Esophagus muscularis mucosa (tissue), 4 donors: ENCODE measurements around the gene SLC6A3. TPM values are rescaled to one million over a fixed set of nuclear protein-coding genes. Genes with fewer than 3 reads are reported as not detected.

Experiments
- DNase-seq: peaks from one replicate; pipeline ENCODE4 v3.0.0-alpha.2; 2017; ENCODE audit errors: extremely low spot score
- H3K27ac ChIP-seq, 4 donors: fragments of 200-600 bp; sonication (generic); replicated peaks in 1 of 4; 1 replicate in 3 of 4; 2 replicates in 1 of 4; pipeline ENCODE4 v1.5.1; 2016 to 2019; ENCODE audit warnings: mild to moderate bottlenecking in 1 of 4
- H3K27me3 ChIP-seq, 4 donors: fragments of 200-600 bp; sonication (generic); one replicate each; pipeline versions ENCODE4 v1.5.1 to v1.6.0; 2016 to 2019
- H3K36me3 ChIP-seq, 4 donors: fragments of 200-600 bp; sonication (generic); one replicate each; pipeline ENCODE4 v1.5.1; 2016 to 2019
- H3K4me1 ChIP-seq, 4 donors: fragments of 200-600 bp; sonication (generic); one replicate each; pipeline ENCODE4 v1.5.1; 2016 to 2019
- H3K4me3 ChIP-seq, 4 donors: fragments of 200-600 bp; sonication (generic); 1 replicate in 2 of 4; 2 replicates in 2 of 4; pipeline ENCODE4 v1.5.1; 2016 to 2019; ENCODE audit warnings: mild to moderate bottlenecking in 4 of 4, moderate library complexity in 1 of 4
- H3K9me3 ChIP-seq, 4 donors: fragments of 200-600 bp; sonication (generic); 1 replicate in 3 of 4; 2 replicates in 1 of 4; pipeline ENCODE4 v1.5.1; 2016 to 2019
- CTCF ChIP-seq, 3 experiments: fragments of 200-600 bp in 2 of 3; fragments of 450-650 bp in 1 of 3; sonication (generic) in 2 of 3; IDR thresholded peaks; one replicate each; pipeline ENCODE4 v1.5.1; 2017 to 2019; ENCODE audit warnings: antibody characterized with exemption in 3 of 3, mild to moderate bottlenecking in 2 of 3, moderate library complexity in 1 of 3
- EP300 ChIP-seq: sonication (generic); formaldehyde crosslinking; IDR thresholded peaks from one replicate; pipeline ENCODE4 v1.6.1; 2017; ENCODE audit warnings: antibody characterized with exemption
- POLR2A ChIP-seq: fragments of 450-650 bp; IDR thresholded peaks from one replicate; pipeline ENCODE4 v1.6.1; 2017; ENCODE audit warnings: antibody characterized with exemption, moderate library complexity, mild to moderate bottlenecking, low read depth
- POLR2AphosphoS5 ChIP-seq, 2 donors: sonication (generic); formaldehyde crosslinking; IDR thresholded peaks; one replicate each; pipeline ENCODE4 v1.6.1; 2017; ENCODE audit warnings: antibody characterized with exemption in 2 of 2
- WGBS: methylation state at CpG from one replicate; pipeline ENCODE4 v1.1.5; 2018; 5-methylcytosine and 5-hydroxymethylcytosine counted together
- intact Hi-C: fragments of 100-400 bp; cut with DNase I; formaldehyde crosslinking; loops from one replicate; pipeline ENCODE4 v1.15.1; 2023
- total RNA-seq, 4 donors: library from RNA; depleted of rRNA; stranded (reverse); fragments of >200 nt; gene quantifications; one replicate each; pipeline versions ENCODE4 v1.1.0 to v1.2.1, GENCODE V29; 2016

SLC6A3 gene
- total RNA-seq, 4 donors from 2014 or later = 0.06 TPM; not detected in 3

GRCh38 chr5:1485579-1486118 is 40.4 kb upstream of the SLC6A3 start:
- H3K36me3 ChIP-seq = peaks cover 32 to 81% (median 63%) of the 10 kb centered on the region in 4 donors
- 93% methylated on average over 2 of the region's 15 CpGs for WGBS
- H3K27ac ChIP-seq = no peak overlapping the region
- no peak for DNase-seq
- no peak overlapping the region for H3K4me3 ChIP-seq
- H3K9me3 ChIP-seq = no peaks in the 10 kb centered on the region
- H3K4me1 ChIP-seq = peaks cover 0 to 10% (median 4%) of the 10 kb centered on the region in 4 donors
- intact Hi-C loops = no loop called here
- TF ChIP-seq CTCF (IDR thresholded peaks at IDR 0.05) = no peak
- TF ChIP-seq POLR2AphosphoS5 (IDR thresholded peaks at IDR 0.05) = no peak
- TF ChIP-seq EP300 = no peak
- no peak for TF ChIP-seq POLR2A
- H3K27me3 ChIP-seq = no peaks in the 10 kb centered on the region

DNA sequence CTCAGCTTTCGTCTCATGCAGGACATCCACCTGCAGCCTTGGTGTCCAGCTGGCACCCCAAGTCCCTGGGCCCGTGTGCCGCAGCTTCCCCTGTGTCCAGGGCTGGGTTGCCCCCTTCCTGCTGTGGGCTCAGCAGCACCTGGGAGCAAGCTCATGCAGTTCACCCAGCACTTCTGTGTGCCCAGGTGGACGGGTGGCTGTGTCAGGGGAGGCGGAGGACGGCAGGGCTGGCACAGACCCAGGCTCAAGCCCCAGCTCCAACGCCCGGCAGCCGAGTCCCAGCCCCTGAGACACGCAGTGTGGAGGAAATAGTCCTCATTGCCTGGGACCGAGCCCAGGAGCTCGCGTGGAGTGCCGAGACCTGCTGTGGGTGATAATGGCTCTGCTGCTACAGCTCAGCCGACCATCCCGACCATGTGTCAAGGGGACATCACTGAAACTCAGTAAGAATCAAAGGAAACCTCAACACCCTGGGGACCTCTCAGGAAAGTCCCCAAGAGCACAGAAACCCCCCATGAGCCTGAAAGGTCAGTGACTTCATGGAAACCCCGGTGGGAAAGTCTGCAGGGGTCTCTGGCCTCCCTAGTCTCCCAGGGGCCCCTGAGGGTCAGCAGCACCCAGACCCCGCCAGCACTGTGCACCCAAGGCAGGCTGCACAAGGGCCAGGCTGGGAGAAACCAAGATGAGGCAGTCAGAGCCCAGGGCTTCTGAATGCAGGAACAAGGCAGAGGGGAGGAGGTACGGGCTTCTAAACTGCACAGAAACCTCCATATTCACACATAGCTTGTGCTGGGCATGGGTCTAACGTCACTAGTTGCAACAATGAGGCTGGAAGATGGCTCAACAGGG is 39.7 kb upstream of the SLC6A3 start:
- intact Hi-C loops = no loop called here
- H3K36me3 ChIP-seq = peaks cover 32 to 76% (median 58%) of the 10 kb centered on the region in 4 donors

DNA sequence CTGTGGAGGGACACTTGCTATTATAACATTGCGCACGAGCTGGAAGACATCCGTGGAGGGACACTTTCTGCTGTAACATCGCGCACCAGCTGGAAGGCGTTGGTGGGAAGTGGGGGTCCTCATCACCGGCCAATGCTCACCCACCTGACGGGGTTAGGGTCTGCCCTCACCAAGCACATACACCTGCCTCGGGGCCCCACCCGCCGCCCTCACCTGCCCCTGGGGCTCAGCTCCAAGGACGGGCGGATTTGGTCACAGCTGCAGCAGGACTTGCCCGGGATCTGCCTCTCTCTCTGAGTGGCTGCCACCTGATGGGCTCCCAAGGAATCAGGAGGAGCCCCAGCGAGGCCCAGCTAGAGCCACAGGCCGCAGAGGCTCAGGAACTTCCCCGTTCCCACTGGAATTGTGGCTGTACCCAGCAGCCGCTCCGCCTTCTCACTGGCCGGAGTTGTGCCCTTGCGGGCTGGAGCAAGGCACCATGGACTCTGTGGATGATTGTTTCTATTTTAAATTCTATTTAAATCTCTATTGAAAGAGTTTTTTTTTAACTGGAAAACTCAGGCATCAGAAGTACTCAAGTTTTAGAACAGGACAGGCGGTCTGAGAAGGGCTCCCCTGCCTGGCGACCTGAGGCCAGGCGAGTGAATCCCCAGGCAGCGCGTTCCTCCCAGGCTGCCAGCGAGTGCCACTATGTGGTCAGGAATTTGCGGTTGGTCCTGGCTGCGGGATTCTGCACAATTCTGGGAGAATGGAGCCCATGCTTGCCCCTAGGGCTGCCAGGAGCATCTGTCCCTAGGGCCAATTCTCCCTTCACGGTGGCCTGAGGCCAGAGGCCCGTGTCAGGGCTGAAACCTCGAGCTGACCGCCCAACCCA is 38.9 kb upstream of the SLC6A3 start:
- TF ChIP-seq CTCF (IDR thresholded peaks at IDR 0.05) = no peak
- TF ChIP-seq EP300 = no peak
- no peak for TF ChIP-seq POLR2AphosphoS5 (IDR thresholded peaks at IDR 0.05)
- TF ChIP-seq POLR2A = no peak
- Histone ChIP-seq H3K9me3 (no peaks in the 10 kb centered on the region), H3K4me3 (no peak overlapping the region), H3K27me3 (no peaks in the 10 kb centered on the region), H3K36me3 (peaks cover 28 to 69% (median 55%) of the 10 kb centered on the region in 4 donors), H3K4me1 (peaks cover 0 to 8% (median 4%) of the 10 kb centered on the region in 4 donors), H3K27ac (no peak overlapping the region)
- no peak for DNase-seq
- WGBS = 93% methylated on average over 27 of the region's 33 CpGs
- intact Hi-C loops = no loop called here

More for the DNA sequence above, 39.7 kb upstream of the SLC6A3 start:
- DNase-seq = no peak
- Histone ChIP-seq H3K9me3 (no peaks in the 10 kb centered on the region), H3K27me3 (no peaks in the 10 kb centered on the region), H3K4me1 (peaks cover 0 to 7% (median 3%) of the 10 kb centered on the region in 4 donors), H3K4me3 (no peak overlapping the region), H3K27ac (no peak overlapping the region)
- TF ChIP-seq CTCF (IDR thresholded peaks at IDR 0.05) = no peak
- TF ChIP-seq POLR2AphosphoS5 (IDR thresholded peaks at IDR 0.05) = no peak
- no peak for TF ChIP-seq EP300
- TF ChIP-seq POLR2A = no peak
- WGBS = 94% methylated on average over 15 of the region's 20 CpGs

- no peak for TF ChIP-seq POLR2AphosphoS5 (IDR thresholded peaks at IDR 0.05)
- no peak for TF ChIP-seq POLR2A
- TF ChIP-seq EP300 = no peak
- TF ChIP-seq CTCF (IDR thresholded peaks at IDR 0.05) = no peak
- intact Hi-C loops = no loop called here
- Histone ChIP-seq H3K27me3 (no peaks in the 10 kb centered on the region), H3K4me3 (no peak overlapping the region), H3K36me3 (peaks cover 31 to 68% (median 48%) of the 10 kb centered on the region in 4 donors), H3K9me3 (no peaks in the 10 kb centered on the region), H3K4me1 (peaks cover 0 to 8% (median 4%) of the 10 kb centered on the region in 4 donors), H3K27ac (no peak overlapping the region)
- DNase-seq = no peak
- 94% methylated on average over 11 of the region's 13 CpGs for WGBS
These were observed 37.8 kb upstream of the SLC6A3 start for GRCh38 chr5:1483064-1483463.
